Right hindlimb (tissue), 1 donor: ENCODE results near the gene GALNT9.
"Not testable (repeated sequence)": the region's sequence is repeated elsewhere in the genome, so short reads cannot be mapped to it uniquely, and the experiment has no call there.

Experiments used
- DNase-seq: peaks from one replicate; pipeline ENCODE4 v3.0.0-alpha.2; 2018

GALNT9 gene

DNA sequence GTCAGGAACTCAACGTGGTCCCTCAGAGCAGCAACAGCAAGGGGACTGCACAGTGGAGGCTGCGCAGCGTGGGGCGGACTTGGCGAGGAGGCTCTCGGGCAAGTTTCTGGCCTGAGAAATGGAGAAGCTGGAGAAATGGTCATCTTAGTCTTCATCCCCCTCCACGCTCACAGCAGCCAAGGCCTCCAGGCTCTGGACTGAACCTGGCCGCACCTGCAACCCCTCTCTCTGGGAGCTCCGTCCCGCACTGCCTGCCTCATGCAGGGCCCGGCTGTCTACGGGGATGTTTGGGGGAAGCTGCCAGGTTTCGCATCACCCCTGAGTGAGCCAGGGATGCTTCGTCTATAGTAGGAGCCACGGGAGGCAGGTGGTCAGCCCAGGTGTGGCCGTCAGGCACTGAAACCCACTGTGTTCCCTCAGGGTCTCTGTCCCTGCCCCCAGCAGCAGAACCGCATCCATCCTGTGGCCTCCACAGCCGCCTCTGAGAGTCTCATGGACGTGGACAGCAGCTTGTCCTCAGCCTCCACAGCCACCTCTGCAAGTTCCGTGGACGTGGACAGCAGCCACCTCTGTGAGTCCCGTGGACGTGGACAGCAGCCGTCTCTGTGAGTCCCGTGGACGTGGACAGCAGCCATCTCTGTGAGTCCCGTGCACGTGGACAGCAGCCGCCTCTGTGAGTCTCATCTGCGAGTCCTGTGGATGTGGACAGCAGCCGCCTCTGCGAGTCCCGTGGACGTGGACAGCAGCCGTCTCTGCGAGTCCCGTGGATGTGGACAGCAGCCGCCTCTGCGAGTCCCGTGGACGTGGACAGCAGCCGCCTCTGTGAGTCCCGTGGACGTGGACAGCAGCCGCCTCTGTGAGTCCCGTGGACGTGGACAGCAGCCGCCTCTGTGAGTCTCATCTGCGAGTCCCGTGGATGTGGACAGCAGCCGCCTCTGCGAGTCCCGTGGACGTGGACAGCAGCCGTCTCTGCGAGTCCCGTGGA lies 29.1 kb upstream of the GALNT9 start:
- DNase-seq: not testable (repeated sequence)

- DNase-seq: no peak
Measured at GRCh38 chr12:132357623-132358186, 28.3 kb upstream of the GALNT9 start.

GRCh38 chr12:132356691-132357622 lies 27.6 kb upstream of the GALNT9 start:
- peak; percentile 67 for DNase-seq

DNA sequence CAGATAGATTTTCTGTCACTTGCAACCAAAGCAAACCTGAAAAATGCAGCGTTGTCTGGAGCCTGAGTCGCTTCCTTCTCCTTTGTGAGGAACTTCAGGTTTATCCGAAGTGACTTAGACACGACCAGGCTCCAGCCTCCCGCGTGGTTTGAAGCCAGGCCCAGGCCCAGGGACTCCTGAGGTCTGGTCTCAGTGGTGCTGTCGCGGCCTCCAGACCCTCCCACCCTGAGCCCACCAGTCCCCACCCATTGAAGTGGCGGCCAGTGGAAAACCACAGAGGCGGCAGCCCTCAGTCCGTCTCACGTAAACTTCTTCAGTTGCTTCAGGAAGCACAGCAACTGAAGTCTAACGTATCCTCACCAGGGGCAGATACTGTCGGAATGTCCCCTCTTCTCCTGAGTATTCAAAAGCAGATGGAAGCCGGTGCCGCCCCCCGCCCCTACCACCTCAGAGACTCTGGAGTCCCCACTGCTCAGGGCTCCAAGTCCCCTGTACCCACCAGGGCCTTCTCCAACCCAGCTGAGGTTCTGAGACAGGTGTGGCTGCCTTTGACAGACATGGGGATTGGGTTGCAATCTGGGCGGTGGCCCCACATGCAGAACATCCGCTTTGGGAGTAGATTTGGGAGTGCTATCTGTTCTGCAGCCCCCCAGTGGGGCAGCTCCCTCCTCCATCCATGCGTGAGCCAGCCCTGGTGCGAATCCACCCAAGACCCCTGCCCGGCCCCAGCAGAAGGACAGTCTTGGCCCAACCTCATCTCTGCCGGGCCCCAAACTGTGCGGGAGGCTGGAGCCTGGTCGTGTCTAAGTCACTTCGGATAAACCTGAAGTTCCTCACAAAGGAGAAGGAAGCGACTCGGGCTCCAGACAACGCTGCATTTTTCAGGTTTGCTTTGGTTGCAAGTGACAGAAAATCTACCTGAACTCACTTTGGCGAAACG lies 26.6 kb upstream of the GALNT9 start:
- DNase-seq: no peak

DNA sequence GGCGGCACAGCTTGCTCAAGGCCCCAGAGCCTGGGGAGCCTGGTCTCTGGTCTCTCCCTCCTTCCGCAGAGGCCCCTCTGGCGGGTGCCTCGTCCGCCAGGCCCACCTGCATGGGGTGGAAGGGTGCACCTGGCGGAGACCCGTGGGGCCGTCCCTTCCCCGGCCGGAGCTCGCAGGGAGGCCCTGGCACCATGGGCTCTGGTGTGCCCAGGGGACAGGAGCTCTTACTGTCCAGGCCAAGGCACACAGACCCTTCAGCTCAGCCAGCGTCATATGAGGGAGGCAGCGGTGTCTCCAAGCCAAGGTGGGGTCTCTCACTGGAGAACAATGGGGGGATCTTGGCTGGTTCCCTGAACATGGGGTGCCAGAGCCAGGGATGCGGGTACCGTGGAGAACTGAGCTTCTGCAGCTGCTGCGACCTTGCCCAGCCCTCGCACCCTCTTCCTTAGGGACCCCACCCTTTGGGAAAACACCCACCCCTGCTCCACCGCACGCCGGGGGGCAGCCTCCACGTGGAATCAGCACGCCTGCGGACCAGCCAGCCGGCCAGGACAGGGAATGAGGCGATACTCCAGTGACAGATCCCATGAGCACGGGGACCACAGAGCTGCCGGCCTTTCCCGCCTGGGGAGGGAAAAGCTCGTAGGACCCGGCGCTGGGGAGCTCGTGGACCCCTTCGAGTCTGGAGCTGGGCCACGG lies 25.7 kb upstream of the GALNT9 start:
- no peak for DNase-seq

GRCh38 chr12:132354211-132354981 lies 25.0 kb upstream of the GALNT9 start:
- DNase-seq: no peak

DNA sequence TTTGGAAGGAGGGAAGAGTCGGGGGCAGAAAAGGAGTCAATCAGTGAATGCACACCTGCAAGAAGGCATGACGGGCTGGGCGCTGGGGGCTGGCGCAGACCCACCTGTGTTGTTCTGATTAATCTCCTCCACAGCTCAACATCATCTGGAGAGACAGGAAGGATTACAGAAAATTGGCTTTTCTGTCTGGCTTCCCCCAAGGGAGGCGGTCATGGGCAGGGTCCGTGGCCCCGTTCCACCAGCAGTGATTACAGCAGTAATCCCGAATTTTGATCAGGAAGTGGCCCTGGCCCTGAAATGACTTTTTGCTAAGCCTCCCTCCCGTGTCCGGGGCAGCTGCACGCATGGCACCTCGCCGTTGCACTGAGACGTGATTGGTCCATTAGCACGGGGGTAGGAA lies 24.4 kb upstream of the GALNT9 start:
- DNase-seq: no peak

DNA sequence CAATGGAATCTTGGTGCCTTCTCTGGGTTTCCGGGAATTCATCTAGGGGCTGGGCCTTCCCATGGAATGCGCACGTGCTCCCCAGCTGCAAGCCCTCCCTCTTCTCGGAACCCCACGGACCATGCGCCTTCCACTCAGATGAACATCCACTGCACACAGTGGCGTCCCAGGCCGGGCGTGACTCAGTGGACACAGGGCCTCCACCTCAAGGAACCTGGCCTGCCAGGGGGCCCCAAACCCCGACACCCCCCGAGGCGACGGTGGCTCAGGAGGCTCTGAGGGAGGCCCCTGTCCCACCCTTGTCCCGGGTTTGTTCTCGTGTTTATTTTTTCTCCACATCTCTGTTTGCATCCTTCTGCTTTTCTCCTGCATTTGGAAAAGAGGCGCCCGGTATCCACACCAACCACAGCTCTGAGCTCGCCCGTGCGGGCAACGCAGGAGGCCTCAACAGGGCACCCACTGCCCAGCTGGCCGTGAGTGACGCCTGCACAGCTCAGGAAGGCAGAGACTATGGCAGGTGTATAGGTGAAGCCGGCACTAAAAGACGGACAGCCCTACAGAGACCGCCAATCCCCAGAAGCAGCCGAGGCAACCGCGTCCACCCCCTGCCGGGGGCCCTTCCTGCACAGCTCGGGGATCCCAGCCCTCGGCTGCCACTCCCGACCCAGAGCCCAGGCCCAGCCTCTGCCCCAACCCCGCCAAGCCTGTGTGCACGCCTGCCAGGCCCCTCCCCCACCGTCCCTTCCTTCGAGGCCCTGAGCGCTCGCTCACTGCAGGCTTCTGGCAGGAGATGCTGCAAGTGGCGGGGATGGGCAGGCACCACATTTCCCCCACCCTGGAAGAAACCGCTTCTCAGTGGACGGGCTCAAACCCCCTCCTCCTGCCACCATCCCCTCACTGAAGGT lies 23.8 kb upstream of the GALNT9 start:
- DNase-seq: no peak

DNA sequence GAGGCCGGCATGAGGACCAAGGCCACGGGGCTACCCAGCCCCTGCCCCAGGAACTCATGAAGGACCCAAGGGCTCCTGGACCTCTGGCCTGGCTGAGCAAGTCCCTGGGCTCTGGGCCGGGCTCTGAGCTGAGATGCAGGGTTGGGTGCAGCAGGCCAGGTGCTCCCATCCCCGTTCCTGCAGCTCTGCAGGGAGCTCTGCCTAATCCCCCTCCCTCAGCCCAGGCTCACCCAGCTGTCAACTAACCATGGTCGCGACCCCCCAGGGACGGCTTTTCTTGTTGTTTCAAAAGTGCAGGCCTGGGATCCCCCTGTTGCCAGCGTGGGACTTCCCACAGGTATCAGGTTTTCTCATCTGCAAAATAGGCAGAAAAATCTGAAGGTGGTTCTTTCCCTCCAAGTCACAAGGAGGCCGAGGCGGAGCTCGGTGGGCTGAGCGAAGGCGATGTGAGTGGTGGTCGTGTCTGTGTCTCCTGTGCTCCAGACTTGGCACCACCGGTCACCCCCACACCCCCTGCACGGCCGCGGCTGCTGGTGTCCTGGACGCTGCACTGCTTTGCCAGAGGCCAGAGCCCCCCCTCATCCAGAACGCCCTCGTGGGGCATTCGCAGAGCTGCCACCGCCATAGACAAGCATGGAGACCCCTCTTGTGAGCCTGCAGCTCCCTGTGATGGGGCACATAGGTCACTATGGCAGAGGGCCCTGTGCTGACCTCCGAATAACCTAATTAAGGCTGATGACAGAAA lies 22.5 kb upstream of the GALNT9 start:
- no peak for DNase-seq

DNA sequence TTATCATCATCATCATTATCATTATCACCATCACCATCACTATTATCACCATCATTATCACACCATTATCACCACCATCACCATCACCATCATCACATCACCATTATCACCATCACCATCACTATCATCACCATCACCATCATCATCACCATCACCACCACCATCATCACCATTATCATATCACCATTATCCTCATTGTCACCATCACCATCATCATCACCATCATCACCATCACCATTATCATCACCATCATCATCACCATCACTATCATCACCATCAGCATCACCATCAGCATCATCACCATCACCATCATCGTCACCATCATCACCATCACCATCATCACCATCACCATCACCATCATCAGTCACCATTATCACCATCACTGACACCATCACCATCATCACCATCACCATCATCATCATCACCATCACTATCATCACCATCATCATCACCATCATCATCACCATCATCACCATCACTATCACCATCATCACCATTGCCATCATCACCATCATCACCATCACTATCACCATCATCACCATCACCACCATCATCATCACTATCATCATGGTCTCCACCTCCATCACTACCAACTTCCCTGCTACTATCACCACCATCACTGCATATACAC lies 20.2 kb upstream of the GALNT9 start:
- no peak for DNase-seq

DNA sequence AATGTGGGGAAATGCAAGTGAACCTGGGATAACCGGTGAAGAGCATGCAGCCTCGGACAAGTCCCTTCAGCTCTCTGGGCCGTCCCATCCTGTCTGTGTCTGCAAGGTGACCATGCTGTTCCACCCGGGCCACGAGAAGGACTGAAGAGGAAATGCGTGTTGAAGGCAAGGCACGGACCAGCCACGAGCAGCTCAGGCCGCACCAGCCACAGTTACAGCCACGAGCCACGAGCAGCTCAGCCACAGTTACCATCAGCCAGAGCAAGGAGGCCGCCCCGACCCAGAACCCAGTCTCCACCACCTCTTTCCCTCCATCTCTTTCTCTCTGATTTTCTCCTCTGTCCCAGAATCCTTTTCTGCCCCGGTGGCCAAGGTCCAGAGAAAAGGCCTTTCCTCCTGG lies 18.8 kb upstream of the GALNT9 start:
- no peak for DNase-seq

- DNase-seq: no peak
Measured at GRCh38 chr12:132347176-132347855, 17.9 kb upstream of the GALNT9 start.

DNA sequence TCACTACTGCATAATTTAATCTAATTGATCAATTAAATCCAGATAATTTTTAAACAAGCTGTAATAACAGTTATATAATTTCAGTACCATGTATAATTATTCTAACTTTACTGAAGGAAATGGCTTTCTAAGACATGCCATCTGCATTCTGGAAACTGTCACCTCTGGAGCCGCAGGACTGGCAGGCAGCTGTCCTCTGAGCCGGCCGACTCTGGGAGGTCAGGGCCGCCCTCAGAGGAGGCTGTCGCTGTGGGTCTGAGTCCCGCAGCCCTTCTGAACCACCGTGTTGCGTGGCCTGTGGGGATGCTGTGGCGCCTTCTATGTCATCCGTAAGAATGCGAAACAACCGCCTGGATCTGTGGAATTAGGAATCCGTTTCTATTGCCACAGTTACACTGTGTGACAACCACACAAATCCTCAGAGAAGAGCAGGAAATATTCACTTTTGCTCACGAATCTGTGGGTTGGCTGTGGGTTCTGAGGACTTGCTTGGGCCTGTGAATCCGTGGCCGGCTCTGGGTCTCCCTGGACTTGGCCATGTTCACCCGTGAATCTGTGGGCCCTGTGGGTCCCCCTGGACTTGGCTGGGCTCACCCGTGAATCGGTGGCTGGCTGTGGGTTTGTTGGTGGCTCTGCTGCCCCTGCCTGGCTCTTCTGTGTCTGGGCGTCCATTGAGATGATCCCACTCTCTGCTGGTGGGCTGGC lies 17.2 kb upstream of the GALNT9 start:
- DNase-seq: no peak

- DNase-seq: no peak
Measured at GRCh38 chr12:132345561-132346200, 16.3 kb upstream of the GALNT9 start.

GRCh38 chr12:132345126-132345525 lies 15.7 kb upstream of the GALNT9 start:
- DNase-seq: no peak

GRCh38 chr12:132344601-132345000 lies 15.2 kb upstream of the GALNT9 start:
- DNase-seq: no peak
